ENCODE data around the gene PIK3C2A.
"Not testable (repeated sequence)": the region's sequence is repeated elsewhere in the genome, so short reads cannot be mapped to it uniquely, and the experiment has no call there.

PIK3C2A gene, protein sequence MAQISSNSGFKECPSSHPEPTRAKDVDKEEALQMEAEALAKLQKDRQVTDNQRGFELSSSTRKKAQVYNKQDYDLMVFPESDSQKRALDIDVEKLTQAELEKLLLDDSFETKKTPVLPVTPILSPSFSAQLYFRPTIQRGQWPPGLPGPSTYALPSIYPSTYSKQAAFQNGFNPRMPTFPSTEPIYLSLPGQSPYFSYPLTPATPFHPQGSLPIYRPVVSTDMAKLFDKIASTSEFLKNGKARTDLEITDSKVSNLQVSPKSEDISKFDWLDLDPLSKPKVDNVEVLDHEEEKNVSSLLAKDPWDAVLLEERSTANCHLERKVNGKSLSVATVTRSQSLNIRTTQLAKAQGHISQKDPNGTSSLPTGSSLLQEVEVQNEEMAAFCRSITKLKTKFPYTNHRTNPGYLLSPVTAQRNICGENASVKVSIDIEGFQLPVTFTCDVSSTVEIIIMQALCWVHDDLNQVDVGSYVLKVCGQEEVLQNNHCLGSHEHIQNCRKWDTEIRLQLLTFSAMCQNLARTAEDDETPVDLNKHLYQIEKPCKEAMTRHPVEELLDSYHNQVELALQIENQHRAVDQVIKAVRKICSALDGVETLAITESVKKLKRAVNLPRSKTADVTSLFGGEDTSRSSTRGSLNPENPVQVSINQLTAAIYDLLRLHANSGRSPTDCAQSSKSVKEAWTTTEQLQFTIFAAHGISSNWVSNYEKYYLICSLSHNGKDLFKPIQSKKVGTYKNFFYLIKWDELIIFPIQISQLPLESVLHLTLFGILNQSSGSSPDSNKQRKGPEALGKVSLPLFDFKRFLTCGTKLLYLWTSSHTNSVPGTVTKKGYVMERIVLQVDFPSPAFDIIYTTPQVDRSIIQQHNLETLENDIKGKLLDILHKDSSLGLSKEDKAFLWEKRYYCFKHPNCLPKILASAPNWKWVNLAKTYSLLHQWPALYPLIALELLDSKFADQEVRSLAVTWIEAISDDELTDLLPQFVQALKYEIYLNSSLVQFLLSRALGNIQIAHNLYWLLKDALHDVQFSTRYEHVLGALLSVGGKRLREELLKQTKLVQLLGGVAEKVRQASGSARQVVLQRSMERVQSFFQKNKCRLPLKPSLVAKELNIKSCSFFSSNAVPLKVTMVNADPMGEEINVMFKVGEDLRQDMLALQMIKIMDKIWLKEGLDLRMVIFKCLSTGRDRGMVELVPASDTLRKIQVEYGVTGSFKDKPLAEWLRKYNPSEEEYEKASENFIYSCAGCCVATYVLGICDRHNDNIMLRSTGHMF (N-terminal part only)

DNA sequence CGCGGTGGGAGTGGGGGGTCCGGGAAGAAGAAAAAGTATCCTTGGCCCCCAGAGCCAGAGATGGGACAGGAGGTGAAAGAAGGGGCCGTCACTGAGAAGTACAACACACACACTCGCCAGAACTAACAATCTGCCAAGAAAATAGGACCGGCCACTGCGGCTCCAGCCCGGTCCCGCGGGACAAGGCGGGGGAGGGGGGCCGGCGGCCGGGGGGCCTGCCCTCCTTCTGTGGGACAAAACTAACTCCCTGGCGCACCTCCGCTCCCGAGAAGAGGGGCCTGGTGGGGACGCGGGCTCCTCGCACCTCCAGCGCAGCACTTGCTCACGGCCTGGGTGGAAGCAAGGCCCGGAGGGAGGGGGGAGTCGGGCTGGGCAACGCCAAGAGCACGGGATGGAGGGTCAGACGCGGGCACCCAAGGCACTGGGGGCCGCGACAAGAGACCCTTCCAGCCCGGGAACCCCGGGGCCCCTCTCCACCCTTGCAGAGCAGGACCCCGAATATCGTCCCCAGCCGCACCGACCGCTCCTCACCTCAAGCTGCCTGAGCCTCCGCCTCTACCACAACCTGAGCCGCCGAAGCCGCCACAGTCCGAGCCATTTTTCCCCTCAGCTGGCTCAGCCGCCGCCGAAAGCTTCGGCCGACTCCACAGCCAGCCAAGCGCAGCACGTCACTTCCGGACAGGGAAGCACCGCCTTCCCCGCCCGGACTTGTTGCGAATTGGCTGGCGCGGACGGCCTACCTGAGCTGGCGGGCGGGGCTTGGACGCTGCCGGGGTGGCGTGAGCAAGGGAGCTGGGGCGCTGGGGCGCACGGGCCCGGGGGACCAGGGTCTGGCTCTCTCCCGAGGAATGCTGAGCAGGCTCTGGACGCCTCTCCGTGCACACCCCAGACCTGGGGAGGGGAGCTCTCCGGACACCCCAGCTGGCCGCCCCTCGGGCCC is at the start of gene PIK3C2A:
TSS of gene PIK3C2A (minus strand) at position 670 of the 940 bp plus-strand sequence. CDS start 38,245 bp downstream, outside the sequence.
- DNase-seq (ENCODE audit: low read depth in 2 of 2), result peak; percentile 88 to 95

DNA sequence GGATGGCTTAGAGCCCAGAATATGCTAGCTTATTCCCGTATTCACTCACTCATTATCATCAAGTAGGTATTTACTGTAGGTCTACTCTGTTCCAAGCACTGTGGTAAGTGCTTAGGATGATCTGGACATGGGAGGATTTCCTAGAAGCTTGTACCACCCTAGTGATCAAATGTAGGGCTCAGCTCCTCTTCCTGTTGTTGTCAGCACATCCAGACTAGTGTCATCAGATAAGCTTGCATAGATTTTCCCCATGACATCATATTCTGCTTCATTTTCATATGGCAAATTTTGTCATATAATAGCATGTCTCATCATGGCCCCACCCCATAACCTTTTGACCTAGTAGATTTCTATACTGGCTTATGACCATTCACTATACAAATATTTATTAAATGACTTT is 49.4 kb upstream of the PIK3C2A start:
- DNase-seq (ENCODE audit: low read depth in 2 of 2), result no peak

DNA sequence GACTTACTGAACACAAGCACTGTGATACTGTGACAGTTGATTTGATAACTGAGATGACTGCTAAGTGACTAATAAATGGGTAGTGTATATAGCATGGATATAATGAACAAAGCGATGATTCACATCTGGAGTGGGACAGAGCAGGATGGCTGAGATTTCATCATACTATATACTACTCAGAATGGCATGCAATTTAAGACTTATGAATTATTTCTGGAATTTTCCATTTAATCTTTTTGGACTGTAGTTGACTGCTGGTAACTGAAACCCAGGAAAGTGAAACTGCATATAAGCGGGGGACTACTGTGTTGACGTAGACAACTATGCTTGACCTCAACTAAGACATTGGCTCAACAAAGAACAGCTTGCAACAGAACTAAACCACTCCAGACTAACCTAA is 48.7 kb upstream of the PIK3C2A start:
- no peak for DNase-seq (ENCODE audit: low read depth in 2 of 2)

DNA sequence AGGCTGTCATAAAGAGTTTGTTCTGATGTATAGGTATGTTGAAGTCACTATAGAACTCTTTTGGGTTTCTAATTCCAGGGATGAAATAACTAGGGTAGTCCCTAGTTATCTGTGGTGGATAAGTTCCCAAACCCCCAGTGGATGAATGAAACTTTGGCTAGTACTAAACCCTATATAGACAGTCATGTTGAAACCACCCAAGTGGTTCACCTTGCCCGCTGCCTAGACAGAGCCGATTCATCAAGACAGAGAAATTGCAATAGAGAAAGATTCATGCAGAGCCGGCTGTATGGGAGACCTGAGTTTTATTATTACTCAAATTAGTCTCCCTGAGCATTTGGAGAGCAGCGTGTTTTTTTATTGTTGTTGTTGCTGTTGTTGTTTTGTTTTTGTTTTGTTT is 44.9 kb upstream of the PIK3C2A start:
- DNase-seq (ENCODE audit: low read depth in 2 of 2), result no peak

DNA sequence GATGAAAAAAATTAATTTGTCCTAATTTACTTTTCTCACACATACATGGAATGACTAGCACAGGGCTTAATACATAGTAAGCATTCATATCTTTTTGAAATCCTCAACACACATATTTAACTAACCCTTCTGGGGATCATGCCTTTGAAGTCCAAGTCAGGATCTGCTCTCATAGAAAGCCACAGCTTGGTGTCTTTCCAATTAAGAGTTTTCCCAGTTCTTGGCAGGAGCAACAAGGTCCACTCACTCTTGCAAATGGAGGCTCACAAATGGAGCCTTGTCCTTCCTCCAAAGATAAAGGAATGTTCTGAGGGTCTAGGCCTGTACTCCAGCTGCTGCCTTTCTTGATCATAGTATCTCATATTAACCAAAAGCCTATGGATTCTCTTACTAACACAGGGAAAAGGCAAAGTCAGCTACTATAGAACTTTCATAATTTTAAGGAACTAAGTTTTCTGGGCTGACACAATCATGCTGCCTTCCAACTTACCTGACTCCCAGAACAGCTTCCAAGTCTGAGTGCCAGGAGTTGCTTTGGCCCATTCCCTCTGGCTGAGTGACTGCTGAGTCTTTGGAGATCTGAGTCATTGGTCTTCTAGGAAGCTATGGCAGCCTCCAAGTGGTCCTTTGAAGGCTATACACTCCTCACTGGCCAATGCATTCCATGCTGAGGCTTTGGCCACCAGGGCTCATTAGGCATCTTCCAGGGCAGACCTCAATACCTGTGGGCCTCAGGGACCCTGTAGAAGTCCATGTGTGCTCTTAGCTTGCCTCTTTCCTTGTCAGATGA is 43.0 kb upstream of the PIK3C2A start:
- DNase-seq (ENCODE audit: low read depth in 2 of 2), result no peak

DNA sequence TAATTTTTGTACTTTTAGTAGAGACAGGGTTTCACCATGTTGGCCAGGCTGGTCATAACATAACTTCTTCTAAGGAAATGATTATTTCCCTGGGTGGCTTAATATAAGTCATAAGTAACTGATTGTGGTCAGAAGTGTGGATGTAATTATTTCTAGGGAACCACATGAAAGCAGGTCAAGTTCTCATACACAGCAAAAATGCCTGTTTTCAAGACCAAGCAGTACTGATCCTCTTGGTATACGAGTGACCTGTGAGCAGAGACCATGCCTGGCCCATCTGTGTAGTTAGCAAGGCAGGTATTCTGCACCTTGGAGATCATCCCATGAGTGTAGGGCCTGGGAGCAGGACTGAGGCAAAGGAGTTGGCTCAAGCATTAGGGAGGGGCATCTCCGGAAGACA is 36.3 kb upstream of the PIK3C2A start:
- DNase-seq (ENCODE audit: low read depth in 2 of 2), result no peak

DNA sequence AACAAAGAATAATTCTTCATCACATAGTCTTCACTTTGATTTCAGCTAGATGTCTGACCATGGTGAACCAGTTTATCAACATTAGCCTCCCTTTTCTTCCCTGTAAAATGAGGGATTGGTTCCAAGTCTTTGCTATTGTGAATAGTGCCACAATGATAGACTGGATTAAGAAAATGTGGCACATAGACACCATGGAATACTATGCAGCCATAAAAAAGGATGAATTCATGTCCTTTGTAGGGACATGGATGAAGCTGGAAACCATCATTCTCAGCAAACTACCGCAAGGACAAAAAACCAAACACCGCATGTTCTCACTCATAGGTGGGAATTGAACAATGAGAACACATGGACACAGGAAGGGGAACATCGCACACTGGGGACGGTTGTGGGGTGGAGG is 35.2 kb upstream of the PIK3C2A start:
- not testable (repeated sequence) for DNase-seq (ENCODE audit: low read depth in 2 of 2)

DNA sequence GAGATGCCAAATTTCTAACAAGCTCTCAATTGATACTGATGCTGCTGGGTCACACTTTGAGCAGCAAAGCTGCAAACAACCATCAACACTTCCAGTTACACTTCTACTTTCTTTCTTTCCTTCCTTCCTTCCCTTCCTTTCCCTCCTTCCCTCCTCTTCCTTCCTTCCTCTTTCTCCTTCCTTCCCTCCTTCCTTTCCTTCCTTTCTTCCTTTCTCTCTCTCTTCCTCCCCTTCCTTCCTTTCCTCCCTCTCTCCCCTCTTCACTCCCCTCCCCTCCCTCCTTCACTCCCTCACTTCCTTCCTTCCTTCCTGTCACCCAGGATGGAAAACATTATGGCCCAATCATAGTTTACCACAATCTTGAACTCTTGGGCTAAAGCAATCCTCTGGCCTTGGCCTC is 33.0 kb upstream of the PIK3C2A start:
- DNase-seq (ENCODE audit: low read depth in 2 of 2), result no peak

DNA sequence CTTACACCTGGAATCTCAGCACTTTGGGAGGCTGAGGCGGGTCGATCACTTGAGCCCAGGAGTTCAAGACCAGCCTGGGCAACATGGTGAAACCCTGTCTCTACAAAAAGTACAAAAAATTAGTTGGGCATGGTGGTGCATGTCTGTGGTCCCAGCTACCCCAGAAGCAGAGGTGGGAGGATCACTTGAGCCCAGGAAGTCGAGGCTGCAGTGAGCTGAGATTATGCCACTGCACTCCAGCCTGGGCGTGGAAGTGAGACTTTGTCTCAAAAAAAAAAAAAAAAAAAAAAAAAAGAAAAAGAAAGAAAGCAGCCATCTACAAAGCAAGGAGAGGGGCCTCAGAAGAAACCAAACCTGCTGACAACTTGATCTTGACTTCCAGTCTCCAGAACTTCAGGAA is 32.1 kb upstream of the PIK3C2A start:
- not testable (repeated sequence) for DNase-seq (ENCODE audit: low read depth in 2 of 2)

DNA sequence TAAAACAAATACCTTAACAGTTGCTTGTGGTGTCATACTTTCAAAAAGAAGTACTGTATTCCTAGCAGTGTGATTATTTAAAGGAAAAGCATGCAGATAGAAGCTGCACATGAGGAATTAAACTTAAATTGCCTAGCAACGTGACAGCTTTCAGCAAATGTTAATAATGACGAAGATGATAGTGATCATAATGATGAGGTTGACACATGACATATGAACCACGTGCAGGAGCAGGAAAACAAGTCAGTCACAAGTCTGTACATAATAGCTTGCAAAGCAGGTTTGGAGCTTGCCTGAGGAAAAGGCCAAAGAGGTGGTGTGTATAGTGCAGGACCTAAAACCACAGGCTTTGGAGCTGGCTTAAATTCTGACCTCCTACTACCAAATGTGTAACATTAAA is 30.6 kb upstream of the PIK3C2A start:
- DNase-seq (ENCODE audit: low read depth in 2 of 2), result no peak

DNA sequence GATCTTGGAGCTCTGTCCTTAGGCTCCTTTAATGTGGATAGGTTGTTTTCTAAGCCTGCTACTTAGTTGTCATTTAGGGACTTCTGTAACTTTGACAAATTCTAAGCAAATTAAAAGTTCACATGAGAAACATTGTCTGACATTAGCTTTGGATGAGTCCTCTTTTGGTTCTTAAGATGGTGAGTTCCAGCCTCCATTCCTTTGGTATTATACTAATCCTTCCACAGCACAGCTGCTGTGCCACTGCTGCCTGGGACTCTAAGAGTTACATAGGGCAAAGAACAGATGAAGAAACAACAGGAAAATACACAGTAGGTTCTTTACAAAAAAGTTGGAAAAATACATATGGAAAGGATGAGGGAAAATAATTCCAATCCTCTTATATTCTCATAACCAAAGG is 25.3 kb upstream of the PIK3C2A start:
- no peak for DNase-seq (ENCODE audit: low read depth in 2 of 2)

DNA sequence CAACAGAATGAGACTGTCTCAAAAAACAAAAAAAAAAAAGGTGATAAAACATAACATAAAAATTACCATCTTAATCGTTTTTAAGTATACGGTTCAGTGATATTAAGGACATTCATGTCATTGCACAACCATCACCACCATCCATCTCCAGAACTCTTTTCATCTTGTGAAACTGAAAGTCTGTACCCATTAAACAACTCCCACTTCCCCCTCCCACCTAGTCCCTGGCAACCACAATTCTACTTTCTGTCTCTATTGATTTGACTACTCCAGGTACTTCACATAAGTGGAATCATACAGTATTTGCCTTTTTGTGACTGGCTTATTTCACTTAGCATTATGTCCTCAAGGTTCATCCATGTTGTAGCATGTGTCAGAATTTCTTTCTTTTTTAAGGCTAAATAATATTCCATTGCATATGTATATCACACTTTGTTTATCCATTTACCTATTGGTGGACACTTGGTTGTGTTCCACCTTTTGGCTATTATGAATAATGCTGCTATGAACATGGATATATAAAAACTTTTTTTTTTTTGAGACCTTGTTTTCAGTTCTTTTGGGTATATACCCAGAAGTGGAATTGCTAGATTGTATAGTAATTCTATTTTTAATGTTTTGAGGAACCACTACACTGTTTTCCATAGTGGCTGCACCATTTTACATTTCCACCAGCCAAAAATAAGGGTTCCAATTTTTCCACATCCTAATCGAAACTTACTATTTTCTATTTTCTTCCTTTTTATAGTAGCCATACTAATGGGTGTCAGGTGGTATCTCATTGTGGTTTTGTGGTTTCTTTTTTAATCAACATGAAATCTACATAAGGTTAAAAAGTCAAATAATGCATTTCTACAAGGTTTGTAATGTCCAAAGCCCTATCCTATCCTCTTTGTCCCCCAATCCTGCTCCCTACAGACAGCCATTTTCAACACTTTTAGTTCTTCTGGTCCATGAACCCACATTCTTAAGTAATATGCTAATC is 23.4 kb upstream of the PIK3C2A start:
- DNase-seq (ENCODE audit: low read depth in 2 of 2), result peak; percentile 12 to 29

DNA sequence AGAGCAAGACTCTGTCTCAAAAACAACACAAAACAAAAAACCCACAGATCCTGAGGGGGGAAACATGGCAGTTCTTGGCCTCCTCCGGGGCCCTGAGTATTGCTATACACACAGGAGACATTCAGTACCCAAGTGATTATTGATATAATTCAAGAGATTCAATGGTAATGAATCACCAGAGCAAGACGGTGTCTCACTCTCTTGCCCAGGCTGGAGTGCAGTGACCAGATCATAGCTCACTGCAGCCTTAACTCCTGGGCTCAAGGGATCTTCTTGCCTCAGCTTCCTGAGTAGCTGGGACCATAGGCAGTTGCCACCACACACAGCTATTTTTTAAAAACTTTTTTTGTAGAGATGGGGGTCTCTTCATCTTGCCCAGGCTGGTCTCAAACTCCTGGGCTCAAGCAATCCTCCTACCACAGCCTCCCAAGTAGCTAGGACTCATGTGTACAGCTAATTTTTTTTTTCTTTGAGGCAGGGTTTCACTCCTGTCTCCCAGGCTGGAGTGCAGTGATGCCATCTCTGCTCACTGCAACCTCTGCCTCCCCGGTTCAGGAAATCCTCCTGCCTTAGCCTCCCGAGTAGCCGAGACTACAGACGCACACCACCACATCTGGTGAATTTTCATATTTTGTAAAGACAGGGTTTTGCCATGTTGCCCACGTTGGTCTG is 21.8 kb upstream of the PIK3C2A start:
- no peak for DNase-seq (ENCODE audit: low read depth in 2 of 2)

DNA sequence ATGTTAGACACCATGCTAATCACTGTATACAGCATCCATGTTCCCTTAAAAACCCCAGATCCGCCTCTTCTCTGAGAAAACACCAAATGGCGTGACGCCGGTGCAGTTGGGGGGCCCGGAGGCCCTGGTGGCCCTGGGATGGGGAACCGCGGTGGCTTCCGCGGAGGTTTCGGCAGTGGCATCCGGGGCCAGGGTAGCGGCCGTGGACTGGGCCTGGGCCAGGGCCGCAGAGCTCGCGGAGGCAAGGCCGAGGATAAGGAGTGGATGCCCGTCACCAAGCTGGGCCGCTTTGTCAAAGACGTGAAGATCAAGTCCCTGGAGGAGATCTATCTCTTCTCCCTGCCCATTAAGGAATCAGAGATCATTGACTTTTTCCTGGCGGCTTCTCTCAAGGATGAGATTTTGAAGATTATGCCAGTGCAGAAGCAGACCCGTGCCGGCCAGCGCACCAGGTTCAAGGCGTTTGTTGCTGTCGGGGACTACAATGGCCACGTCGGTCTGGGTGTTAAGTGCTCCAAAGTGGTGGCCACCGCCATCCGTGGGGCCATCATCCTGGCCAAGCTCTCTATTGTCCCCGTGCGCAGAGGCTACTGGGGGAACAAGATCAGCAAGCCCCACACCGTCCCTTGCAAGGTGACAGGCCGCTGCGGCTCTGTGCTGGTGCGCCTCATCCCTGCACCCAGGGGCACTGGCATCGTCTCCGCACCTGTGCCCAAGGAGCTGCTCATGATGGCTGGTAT is 20.6 kb upstream of the PIK3C2A start:
- DNase-seq (ENCODE audit: low read depth in 2 of 2), result not testable (repeated sequence)

DNA sequence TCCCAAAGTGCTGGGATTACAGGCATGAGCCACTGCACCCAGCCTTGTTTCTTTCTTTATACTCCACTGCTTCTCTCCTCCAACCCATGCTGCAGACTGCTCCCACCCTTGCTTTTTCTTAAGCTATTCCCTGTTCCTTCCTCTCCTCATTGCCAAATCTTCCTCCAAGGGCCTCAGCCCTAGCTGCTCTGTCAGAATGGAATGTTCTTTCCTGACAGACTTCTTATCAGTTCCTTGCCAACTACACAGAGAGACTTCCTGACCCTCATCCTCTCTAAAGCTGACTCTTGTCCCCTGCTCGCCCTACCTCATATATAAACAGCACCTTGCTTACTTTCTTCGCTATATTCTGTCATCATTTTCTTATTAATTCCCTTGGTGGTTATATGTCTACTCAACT is 16.9 kb upstream of the PIK3C2A start:
- no peak for DNase-seq (ENCODE audit: low read depth in 2 of 2)

DNA sequence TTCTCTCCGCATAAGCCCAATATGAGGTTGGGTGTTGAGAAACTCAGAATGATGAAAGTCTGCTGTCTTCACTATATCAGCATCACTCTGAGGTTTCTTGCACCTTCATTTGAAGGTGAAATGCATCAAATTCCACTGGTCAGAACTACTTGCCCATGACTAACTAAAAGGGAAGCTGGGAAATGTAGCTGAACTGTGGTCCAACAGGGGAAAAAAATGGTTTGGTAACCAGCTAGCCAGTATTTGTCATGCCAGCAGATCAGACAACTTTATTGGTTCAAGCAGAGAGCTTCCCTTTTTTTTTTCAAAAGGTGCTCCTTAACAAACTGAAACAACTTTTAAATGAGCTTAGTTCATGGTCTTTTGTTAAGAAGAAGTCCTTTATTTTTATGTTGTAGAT is 14.2 kb upstream of the PIK3C2A start:
- no peak for DNase-seq (ENCODE audit: low read depth in 2 of 2)

DNA sequence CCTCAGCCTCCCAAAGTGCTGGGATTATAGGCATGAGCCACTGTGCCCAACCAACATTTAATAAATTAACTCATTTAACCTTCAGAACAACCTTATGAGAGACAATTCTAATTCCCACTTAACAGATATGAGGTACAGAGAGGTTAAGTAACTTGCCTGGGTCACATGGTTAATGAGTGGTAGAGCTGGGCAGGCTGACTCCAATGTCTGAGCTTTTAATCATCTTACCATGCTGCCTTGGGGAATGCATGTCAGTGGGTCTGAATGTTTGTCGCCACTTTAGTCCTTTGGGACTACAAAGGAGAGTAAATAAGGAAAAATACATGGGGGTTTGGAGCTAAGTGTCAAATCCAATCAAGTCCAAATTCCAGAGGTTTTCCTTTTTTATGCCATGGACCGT is 11.2 kb upstream of the PIK3C2A start:
- no peak for DNase-seq (ENCODE audit: low read depth in 2 of 2)

DNA sequence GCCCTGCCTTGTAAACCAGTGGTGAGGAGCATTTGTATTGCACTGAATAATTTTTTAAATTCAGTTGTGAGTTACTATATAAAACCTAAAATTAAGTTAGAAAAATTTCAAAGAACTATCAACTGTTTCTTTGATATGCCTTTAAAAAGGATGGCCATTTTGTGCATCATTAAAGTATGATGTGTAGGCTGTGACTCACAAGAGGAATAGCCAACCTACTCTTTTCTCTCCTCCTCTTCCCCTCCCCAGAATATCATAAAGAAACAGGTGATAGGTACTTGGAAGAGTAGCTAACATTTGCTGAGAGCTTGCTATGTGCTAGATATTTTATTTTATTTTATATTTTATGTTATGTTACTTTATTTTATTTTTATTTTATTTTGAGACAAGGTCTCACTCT is 10.6 kb upstream of the PIK3C2A start:
- no peak for DNase-seq (ENCODE audit: low read depth in 2 of 2)

All from stimulated activated CD8-positive, alpha-beta memory T cell treated with anti-CD3 and anti-CD28 coated beads, Interleukin-7, amount 100 ng/mL, for 4 hours (primary cell).